ENCODE results near the gene CFAP410.

DNA sequence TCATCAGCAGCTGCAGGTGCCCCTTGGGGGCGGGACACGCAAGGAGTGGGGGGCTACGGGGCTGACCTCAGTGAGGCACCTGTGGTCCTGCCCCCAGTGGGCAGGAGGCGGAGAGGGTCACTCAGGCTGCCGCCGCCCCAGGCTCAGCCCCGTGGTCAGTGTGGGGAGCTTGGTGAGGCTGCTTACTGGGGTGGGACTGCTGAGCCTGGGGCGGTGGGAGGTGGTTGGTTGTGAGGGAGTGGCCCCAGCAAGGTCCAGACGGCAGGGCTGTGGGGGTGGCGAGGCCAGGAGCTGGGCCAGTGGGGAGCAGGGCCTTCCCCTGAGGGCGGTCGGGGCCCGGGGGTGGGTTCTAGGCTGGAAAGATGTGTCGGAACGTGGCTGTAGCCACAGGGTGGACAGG is 25.1 kb downstream of the CFAP410 start:
- TF ChIP-seq POLR2AphosphoS2 (IDR thresholded peaks at IDR 0.05; ENCODE audit: low read depth, low read length) (no peak), ZNF12 (CRISPR knock-in tag; IDR thresholded peaks at IDR 0.05) (no peak), ZNF224 (CRISPR knock-in tag; IDR thresholded peaks at IDR 0.05) (no peak)
- TF ChIP-seq, protein P1, sequence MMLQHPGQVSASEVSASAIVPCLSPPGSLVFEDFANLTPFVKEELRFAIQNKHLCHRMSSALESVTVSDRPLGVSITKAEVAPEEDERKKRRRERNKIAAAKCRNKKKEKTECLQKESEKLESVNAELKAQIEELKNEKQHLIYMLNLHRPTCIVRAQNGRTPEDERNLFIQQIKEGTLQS (CRISPR knock-in tag; IDR thresholded peaks at IDR 0.05), result no peak
- TF ChIP-seq, protein P2, sequence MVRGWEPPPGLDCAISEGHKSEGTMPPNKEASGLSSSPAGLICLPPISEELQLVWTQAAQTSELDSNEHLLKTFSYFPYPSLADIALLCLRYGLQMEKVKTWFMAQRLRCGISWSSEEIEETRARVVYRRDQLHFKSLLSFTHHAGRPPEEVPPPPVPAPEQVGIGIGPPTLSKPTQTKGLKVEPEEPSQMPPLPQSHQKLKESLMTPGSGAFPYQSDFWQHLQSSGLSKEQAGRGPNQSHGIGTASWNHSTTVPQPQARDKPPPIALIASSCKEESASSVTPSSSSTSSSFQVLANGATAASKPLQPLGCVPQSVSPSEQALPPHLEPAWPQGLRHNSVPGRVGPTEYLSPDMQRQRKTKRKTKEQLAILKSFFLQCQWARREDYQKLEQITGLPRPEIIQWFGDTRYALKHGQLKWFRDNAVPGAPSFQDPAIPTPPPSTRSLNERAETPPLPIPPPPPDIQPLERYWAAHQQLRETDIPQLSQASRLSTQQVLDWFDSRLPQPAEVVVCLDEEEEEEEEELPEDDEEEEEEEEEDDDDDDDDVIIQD (CRISPR knock-in tag; IDR thresholded peaks at IDR 0.05; ENCODE audit: low read depth), result no peak
